HK-2 (cell line): ENCODE results near the gene CLTCL1.

ENCODE experiments used
- DNase-seq: peaks from one replicate; pipeline ENCODE4 v3.0.0-alpha.2; 2018; ENCODE audit not compliant: unreplicated experiment

CLTCL1 gene

DNA sequence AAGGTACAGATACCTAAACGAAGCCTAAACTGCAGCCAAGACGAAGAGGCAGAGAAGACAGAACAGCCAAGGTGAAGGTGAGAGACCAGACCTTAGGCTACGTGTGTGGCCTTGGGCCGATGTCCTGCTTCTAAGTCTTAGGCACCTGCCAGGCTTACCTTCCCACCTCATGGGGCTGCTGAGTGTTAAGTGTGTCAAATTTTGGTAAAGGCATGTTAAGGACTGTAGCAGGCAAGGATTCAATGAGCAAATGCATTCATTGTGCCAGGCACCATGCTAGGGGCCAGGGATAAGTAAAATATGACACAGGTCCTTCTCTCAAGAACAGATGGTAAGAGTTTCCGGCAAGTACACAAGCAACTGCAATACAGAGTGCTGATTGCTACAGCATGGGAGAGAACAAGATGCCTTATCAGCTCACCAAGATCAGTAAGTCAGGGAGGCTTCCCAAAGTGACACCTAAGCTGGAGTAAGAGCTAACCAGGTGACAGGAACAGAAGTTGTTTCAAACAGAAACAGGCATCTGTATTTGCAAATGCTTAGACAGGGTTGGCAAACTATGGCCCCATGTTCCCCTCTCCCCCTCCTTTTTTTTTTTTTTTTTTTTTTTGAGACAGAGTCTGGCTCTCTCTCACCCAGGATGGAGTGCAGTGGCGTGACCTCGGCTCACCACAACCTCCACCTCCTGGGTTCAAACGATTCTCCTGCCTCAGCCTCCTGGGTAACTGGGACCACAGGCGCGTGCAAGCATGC is 46.7 kb downstream of the CLTCL1 start:
- DNase-seq, result no peak

DNA sequence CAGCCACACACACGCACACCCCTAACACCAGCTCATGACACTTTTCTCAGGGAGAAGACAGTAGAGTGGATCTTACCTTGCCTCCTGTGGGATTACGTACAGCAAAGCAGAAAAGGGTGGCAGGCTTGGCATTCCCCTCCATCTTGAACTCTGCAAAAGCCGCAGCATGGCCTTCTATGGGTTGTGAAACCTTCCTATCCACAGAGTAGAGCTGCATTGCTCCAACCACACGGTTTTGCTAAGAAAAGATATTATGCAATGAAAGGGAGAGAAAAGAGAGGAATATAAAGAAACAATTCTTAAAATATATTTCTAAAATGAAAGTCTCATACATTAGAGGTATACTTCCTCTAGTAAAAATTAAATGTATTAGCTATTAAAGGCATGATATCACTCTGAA is 48.8 kb downstream of the CLTCL1 start:
- no peak for DNase-seq

DNA sequence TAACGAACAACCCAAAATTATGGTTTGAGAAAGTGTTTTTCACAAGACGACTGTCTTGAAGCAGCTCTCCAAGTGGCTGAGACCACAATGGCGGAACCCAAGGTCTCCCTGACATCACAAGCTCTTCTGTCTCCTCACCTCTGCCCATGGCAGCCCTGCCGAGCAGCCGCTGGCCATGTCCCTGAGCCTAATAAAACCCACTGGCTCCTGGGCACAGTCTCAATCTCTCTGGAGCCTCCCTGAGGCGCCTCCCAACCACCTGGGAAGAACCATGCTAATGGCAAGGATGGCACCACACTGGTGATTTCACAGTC is 50.0 kb downstream of the CLTCL1 start:
- DNase-seq, result no peak

- no peak for DNase-seq
These were observed 50.5 kb downstream of the CLTCL1 start for GRCh38 chr22:19240813-19241592.

DNA sequence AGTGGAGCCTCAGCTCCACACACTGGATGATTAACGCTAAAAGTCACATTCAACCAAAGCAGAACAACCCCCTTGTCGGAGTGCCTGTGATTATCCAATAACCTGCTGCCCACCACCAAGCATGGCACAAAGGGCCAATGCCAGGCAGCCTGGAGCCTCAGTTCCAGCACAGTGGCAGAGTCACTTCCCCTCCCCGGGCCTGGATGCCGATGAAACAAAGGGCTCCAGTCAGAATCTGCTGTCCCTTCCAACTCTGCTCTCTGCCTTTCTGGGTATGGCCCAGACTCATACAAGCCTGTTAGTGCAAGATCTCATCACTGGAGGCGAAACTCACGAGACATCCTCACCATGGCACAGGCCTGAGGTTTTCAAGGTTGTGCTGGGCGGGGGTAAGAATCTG is 52.1 kb downstream of the CLTCL1 start:
- DNase-seq, result no peak

GRCh38 chr22:19238900-19239299 is 52.6 kb downstream of the CLTCL1 start:
- no peak for DNase-seq

DNA sequence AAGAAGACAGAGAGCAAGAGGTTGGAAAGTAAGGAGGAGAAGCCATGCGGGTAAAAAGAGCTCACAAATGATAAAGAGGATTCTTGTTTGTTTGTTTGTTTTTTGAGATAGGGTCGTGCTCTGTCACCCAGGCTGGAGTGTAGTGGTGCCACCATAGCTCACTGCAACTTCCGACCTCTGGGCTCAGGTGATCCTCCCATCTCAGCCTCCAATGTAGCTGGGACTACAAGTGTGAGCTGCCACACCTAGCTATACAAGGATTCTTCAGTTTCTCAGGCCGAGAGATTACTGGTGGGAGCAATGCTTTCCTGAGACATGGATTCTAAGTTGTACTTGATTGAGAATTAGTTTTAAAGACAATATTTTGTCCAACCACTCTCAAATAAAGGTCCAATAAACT is 55.6 kb downstream of the CLTCL1 start:
- no peak for DNase-seq

DNA sequence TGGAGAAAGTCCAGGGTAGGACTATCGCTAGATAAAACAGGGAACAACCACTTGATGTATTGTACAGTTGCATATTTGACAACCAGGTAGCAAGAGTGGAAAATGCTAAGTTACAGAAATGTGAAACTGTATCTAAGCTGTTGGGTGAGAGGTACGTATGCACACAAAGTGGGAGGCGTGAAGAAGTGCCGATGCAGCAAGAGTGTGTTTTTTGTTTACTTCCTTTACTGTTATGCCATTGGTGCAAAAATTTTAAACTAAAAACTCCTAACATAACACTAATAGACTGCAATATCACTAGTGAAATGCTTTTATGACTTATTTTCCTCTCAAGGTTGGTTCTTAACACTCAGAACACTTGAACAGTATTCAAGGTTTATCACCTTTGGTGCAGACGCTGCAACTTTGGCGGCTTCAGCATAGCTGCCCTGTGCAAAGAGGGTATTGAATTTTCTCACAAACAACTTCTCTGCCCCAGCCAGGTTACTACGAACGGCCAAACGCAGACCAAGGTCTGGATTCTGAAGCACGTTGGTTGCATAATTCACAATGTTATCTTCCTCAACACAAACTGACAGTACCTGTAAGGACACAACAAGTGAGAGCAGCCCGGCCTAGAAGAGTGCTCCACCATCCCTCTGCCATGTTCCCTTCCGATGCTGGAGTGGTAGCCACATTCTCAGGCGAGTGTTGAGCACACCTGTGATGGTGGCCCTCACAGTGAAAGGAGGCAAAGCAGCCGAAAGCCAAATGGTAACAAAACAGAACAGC is 57.2 kb downstream of the CLTCL1 start:
- no peak for DNase-seq

DNA sequence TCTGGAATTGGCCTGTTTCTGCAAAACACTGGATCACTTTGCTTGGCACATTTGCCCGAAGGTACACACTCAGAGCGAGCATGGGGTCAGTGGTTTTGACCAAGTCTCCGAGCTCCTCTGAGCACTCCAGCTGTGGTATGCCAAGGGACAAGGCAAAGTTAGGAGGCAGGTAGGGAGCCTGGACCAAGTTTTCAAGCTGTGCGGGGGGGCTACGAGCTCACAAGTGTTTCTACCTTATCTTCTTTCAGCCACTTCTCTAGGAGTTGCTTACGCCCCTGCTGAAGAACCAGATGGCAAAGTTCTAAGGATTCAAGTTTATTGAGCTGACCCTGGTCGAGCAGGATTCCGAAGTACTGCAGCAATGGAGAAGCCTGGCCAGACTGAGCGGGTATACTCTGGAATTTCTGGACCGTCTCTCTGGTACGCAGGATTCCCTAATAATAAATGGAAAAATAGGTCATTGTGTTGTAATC is 58.3 kb downstream of the CLTCL1 start:
- DNase-seq, result no peak

GRCh38 chr22:19232623-19233022 is 58.9 kb downstream of the CLTCL1 start:
- no peak for DNase-seq

DNA sequence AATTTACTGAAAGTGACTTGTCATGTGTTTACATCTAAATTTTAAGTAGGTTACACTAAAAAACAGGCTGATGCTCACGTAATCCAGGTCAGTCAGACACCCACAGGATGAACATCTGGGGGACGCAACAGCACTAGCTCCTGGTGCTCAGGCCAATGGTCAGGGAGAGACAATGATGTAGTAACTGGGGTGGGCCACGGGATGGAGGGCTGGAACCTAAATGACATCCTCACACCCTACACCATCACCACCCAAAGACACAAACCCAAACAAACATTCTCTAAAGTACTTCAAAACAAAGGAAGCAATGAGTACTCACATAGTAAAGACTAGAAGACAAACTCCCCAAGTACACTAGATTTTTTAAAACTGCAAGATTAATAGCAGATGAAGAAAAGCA is 59.5 kb downstream of the CLTCL1 start:
- DNase-seq, result no peak

GRCh38 chr22:19229600-19229999 is 61.9 kb downstream of the CLTCL1 start:
- DNase-seq, result no peak

DNA sequence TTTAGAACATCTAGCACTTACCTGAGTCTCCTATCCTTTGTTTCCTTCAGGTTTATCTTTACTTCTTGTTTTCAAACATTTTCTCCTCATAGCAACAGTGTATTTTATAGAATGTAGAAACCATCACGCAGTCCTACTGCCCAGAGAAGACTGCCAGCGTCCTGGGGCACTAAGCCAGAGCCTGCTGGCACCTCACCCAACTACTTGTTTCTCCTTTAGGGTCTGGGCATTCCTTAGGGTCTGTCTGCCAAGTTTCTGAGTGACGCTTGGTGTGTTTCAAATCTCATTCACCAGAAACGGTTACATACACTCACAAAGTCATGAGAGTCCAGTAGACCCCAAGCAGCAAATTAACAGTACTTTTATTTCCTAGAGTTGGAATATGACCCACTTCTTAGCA is 63.3 kb downstream of the CLTCL1 start:
- DNase-seq, result no peak

GRCh38 chr22:19226428-19226827 is 65.1 kb downstream of the CLTCL1 start:
- no peak for DNase-seq

- no peak for DNase-seq
These were observed 66.0 kb downstream of the CLTCL1 start for GRCh38 chr22:19225560-19225959.

DNA sequence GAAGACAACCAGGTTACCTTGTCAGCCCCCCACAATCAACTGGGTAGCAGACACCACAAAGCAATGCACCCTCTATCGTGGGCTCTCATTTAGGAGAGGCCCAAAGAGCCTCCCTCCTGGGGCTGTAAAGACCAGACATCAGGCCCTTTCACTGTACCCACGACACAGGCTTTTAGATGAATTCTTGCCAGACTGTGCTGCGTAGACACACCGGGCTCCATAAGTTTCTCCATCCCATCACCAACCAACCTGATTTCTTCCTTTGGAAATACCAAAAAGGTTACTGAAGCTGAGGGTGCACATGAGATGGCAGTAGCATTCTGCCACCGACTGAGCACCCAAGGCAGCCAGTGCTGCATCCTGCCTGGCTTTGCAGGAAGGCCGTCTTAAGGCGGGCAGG is 66.5 kb downstream of the CLTCL1 start:
- DNase-seq, result no peak

DNA sequence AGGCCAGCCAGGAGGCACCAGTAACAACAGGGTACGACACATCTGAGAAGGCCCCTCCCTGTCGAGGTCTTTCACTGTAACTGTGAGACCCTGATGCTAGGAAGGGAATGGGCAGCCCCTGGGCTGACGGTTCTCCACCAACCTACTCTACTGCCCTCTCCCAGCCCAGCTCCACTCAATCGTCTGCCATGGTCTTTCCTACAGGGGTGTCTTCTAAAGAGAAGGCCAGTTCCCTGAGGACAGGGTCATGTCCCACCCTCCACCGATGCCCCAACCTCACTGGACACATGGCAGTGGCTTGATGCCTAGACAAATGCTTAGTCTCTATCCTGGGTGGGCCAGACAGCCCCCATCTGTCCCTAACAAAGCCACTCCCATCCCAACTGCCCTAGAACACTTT is 67.0 kb downstream of the CLTCL1 start:
- DNase-seq, result no peak

DNA sequence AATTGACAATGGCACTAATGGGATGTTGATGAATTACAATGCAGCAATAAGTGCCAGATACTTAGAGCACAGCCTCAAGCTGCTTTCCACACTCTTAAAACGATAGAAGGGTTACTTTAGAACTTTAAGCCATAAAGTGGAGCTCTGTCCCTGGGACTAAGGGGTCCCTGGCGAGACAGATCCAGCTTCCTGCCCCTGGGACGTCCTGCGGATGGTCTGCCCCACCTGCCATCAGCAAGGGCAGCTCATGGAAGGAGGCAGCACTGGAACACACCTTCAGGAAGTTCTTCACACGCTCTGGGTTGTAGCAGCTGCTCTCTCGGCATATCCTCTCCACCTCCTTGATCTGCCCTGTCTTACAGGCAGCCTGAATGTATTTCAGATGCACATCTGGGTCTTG is 67.9 kb downstream of the CLTCL1 start:
- DNase-seq, result no peak

DNA sequence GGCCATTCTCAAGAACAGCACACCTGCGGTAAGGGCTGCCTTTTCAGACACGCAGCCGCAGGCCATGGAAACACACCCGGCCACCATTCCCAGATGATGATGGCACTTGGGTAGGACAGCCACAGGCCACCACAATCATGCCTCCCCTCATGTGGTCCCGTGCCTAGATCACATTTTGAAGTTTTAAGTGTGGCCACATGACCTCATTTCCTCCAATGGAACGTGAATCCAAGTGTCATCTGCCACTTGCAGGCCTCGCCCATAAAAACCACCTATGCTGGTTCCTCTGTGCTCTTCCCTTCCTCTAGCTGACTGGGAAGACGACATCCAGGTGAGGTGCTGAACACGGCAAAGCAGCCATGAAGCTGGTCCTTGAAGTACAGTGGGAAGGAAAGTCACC is 68.4 kb downstream of the CLTCL1 start:
- DNase-seq, result no peak

- DNase-seq, result no peak
These were observed 69.1 kb downstream of the CLTCL1 start for GRCh38 chr22:19222242-19223005.

- no peak for DNase-seq
These were observed 70.7 kb downstream of the CLTCL1 start for GRCh38 chr22:19220867-19221266.
